ENCODE measurements around the gene EML4.

DNA sequence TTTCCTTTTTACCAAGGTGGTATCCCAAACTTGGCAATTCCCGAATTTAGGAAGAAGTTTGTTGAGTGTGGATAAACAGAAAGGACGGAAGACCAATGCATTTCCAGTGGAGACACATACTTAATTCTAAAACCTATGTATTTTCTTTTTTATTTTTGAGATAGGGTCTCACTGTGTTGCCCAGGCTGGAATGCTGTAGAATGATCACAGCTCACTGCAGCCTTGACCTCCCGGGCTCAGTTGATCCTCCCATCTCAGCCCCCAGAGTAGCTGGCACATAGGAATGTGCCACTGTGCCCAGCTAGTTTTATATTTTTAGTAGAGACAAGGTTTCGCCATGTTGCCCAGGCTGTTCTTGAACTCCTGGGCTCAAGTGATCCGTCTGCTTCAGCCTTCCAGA, 101.6 kb downstream of the EML4 start:
- no peak for TF ChIP-seq YY1 (IDR thresholded peaks at IDR 0.05; ENCODE audit: insufficient read depth, insufficient replicate concordance, low read depth, low read length)
- no peak for TF ChIP-seq MXD4 (CRISPR knock-in tag; IDR thresholded peaks at IDR 0.05)
- TF ChIP-seq ZNF121 (CRISPR knock-in tag; IDR thresholded peaks at IDR 0.05) = peak; percentile 91
- no peak for TF ChIP-seq TAF1 (CRISPR knock-in tag; IDR thresholded peaks at IDR 0.05)
- TF ChIP-seq, protein P1, sequence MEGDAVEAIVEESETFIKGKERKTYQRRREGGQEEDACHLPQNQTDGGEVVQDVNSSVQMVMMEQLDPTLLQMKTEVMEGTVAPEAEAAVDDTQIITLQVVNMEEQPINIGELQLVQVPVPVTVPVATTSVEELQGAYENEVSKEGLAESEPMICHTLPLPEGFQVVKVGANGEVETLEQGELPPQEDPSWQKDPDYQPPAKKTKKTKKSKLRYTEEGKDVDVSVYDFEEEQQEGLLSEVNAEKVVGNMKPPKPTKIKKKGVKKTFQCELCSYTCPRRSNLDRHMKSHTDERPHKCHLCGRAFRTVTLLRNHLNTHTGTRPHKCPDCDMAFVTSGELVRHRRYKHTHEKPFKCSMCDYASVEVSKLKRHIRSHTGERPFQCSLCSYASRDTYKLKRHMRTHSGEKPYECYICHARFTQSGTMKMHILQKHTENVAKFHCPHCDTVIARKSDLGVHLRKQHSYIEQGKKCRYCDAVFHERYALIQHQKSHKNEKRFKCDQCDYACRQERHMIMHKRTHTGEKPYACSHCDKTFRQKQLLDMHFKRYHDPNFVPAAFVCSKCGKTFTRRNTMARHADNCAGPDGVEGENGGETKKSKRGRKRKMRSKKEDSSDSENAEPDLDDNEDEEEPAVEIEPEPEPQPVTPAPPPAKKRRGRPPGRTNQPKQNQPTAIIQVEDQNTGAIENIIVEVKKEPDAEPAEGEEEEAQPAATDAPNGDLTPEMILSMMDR (CRISPR knock-in tag; IDR thresholded peaks at IDR 0.05) = no peak
- no peak for TF ChIP-seq SOX6 (IDR thresholded peaks at IDR 0.05)
- no peak for TF ChIP-seq SOX6 (CRISPR knock-in tag; IDR thresholded peaks at IDR 0.05)
- TF ChIP-seq, protein P2, sequence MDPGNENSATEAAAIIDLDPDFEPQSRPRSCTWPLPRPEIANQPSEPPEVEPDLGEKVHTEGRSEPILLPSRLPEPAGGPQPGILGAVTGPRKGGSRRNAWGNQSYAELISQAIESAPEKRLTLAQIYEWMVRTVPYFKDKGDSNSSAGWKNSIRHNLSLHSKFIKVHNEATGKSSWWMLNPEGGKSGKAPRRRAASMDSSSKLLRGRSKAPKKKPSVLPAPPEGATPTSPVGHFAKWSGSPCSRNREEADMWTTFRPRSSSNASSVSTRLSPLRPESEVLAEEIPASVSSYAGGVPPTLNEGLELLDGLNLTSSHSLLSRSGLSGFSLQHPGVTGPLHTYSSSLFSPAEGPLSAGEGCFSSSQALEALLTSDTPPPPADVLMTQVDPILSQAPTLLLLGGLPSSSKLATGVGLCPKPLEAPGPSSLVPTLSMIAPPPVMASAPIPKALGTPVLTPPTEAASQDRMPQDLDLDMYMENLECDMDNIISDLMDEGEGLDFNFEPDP (CRISPR knock-in tag; conservative IDR thresholded peaks at IDR 0.05) = no peak
- TF ChIP-seq MAZ (IDR thresholded peaks at IDR 0.05; ENCODE audit: borderline replicate concordance, low read depth, low read length) = no peak
- no peak for TF ChIP-seq MAZ (CRISPR knock-in tag; IDR thresholded peaks at IDR 0.05; ENCODE audit: low read depth)
- no peak for TF ChIP-seq HCFC1 (IDR thresholded peaks at IDR 0.05; ENCODE audit: low read depth, low read length)
- no peak for TF ChIP-seq ZFP41 (CRISPR knock-in tag; IDR thresholded peaks at IDR 0.05; ENCODE audit: borderline replicate concordance)
- TF ChIP-seq EZH2 (conservative IDR thresholded peaks at IDR 0.05; ENCODE audit: low read depth, low read length) = no peak
- no peak for TF ChIP-seq ETV5 (CRISPR knock-in tag; IDR thresholded peaks at IDR 0.05; ENCODE audit: borderline replicate concordance)
- no peak for TF ChIP-seq PLRG1 (conservative IDR thresholded peaks at IDR 0.05)

Measured in HepG2 (cell line).